SU-DHL-6 (cell line): ENCODE results near the gene BMAL2.

Experiments used
- H2AFZ ChIP-seq: fragments of 200-600 bp; sonication (generic); 2 replicates; pipeline ENCODE4 v1.6.1; 2014; ENCODE audit warnings: low read depth, mild to moderate bottlenecking, moderate library complexity, mixed read lengths, antibody characterized with exemption, low read length; ENCODE audit not compliant: severe bottlenecking
- H3F3A ChIP-seq: fragments of 200-600 bp; shearing (Covaris generic); 2 replicates; pipeline ENCODE4 v1.6.0; 2016; ENCODE audit warnings: antibody characterized with exemption, mild to moderate bottlenecking; ENCODE audit not compliant: insufficient read depth
- H3K27ac ChIP-seq: fragments of 200-600 bp; sonication (generic); 2 replicates; pipeline ENCODE4 v1.5.1; 2016; ENCODE audit warnings: low read depth, mild to moderate bottlenecking, low read length, moderate library complexity, mixed read lengths
- H3K27me3 ChIP-seq: fragments of 200-600 bp; sonication (generic), shearing (Covaris generic); 2 replicates; pipeline ENCODE4 v1.6.0; 2014; ENCODE audit warnings: mild to moderate bottlenecking, low read length
- H3K36me3 ChIP-seq: fragments of 200-600 bp; sonication (generic); 2 replicates; pipeline ENCODE4 v1.6.1; 2014; ENCODE audit warnings: mild to moderate bottlenecking, low read length, mixed read lengths
- H3K4me2 ChIP-seq: fragments of 300-600, 200-600 bp; shearing (Covaris generic), sonication (generic); 2 replicates; pipeline ENCODE4 v1.6.0; 2014; ENCODE audit warnings: low read length, low read depth, mild to moderate bottlenecking; ENCODE audit not compliant: poor library complexity, severe bottlenecking
- H3K4me3 ChIP-seq: fragments of 200-600 bp; sonication (generic); 2 replicates; pipeline ENCODE4 v1.5.1; 2014; ENCODE audit warnings: antibody characterized with exemption, low read length, mild to moderate bottlenecking, mixed read lengths; ENCODE audit not compliant: insufficient read depth, poor library complexity, severe bottlenecking
- H3K79me2 ChIP-seq: fragments of 200-600 bp; sonication (generic); 2 replicates; pipeline ENCODE4 v1.6.1; 2014; ENCODE audit warnings: mild to moderate bottlenecking, low read length, moderate library complexity; ENCODE audit not compliant: insufficient read depth
- H3K9ac ChIP-seq: fragments of 200-600 bp; sonication (generic); 2 replicates; pipeline ENCODE4 v1.7.0; 2014; ENCODE audit warnings: mild to moderate bottlenecking, low read length
- H3K9me2 ChIP-seq: fragments of 200-600 bp; sonication (generic); replicated peaks from 2 replicates; pipeline ENCODE4 v1.6.1; 2014; ENCODE audit warnings: low read length; ENCODE audit not compliant: insufficient read depth
- H3K9me3 ChIP-seq: fragments of 200-600 bp; sonication (generic); 2 replicates; pipeline ENCODE4 v1.6.1; 2014; ENCODE audit warnings: low read length, mixed read lengths; ENCODE audit not compliant: insufficient read depth
- H4K20me1 ChIP-seq: fragments of 200-600 bp; sonication (generic); 2 replicates; pipeline ENCODE4 v1.6.1; 2014; ENCODE audit warnings: low read depth, mild to moderate bottlenecking, antibody characterized with exemption, low read length, moderate library complexity, mixed read lengths
- EZH2phosphoT487 ChIP-seq: fragments of 200-600 bp; sonication (generic), shearing (Covaris generic); conservative IDR thresholded peaks from 2 replicates; pipeline ENCODE4 v1.6.1; 2018; ENCODE audit warnings: mild to moderate bottlenecking, antibody characterized with exemption, low read length, moderate library complexity, mixed read lengths
- TF ChIP-seq, protein P1 (sequence below): fragments of 200-600 bp; sonication (generic); IDR thresholded peaks from one replicate; pipeline ENCODE4 v1.5.1; 2017; ENCODE audit warnings: antibody characterized with exemption, mild to moderate bottlenecking, low read length, moderate library complexity; ENCODE audit not compliant: insufficient read depth, poor library complexity, severe bottlenecking

The BMAL2 gene

DNA sequence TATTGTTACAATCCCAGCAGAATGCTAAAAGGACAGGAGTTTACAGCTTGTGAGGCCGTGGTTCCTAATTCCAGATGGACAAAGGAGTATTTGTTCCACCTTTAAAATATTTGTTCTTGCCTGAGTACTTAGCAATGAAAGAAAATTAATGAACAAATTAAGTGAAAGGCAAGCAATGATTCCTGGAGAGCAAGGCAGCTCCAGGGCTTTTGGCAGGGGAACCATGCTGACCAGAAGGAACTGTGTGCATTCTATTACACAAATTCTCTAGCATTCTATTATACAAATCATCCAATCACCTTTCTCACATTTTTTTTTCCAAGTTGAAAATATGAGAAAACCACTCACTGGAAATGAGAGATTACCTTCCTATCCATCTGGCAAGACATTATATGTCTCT, 1.8 kb upstream of the BMAL2 start:
- H3K4me3 ChIP-seq = no peak overlapping the region
- no peak overlapping the region for H3K4me2 ChIP-seq
- no peaks in the 10 kb centered on the region for H3K27me3 ChIP-seq

DNA sequence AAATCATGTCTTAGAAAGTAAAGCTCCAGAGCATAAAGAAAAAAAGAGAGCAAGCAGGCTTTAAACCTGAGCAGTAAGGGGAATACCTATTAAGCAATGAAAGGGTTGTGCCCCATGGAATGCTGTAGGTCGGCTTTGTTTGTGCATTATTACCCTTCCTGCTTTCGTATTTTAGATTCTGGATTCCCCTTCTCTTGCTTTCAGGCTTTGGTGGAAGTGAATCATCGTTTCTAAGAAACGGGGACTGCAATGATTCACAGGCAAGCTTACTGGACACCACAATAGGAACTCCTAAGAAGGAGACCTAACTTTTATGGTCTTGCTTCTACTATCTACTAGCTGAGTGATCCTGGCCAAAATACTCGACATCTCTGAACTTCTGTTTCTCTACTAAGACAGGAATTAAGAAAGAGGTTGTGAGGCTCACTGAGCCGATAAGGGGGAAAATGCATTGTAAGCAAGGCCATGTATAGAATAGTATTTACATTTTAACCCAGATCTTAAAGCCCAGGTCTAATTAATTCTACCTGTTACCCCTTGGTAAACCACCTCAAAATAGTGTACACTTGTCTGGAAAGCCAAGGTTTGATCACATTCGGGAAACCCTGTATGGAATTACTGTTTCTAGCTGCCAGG, 1.2 kb upstream of the BMAL2 start:
- H3F3A ChIP-seq = peaks cover 6% of the 10 kb centered on the region; the same call in 1 of the 2 replicates
- TF ChIP-seq, protein P1, sequence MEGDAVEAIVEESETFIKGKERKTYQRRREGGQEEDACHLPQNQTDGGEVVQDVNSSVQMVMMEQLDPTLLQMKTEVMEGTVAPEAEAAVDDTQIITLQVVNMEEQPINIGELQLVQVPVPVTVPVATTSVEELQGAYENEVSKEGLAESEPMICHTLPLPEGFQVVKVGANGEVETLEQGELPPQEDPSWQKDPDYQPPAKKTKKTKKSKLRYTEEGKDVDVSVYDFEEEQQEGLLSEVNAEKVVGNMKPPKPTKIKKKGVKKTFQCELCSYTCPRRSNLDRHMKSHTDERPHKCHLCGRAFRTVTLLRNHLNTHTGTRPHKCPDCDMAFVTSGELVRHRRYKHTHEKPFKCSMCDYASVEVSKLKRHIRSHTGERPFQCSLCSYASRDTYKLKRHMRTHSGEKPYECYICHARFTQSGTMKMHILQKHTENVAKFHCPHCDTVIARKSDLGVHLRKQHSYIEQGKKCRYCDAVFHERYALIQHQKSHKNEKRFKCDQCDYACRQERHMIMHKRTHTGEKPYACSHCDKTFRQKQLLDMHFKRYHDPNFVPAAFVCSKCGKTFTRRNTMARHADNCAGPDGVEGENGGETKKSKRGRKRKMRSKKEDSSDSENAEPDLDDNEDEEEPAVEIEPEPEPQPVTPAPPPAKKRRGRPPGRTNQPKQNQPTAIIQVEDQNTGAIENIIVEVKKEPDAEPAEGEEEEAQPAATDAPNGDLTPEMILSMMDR = no peak
- TF ChIP-seq EZH2phosphoT487 = no peak
- no peak overlapping the region for H3K27ac ChIP-seq
- no peaks in the 10 kb centered on the region for H3K36me3 ChIP-seq
- H3K79me2 ChIP-seq = no peaks in the 10 kb centered on the region
- H3K4me3 ChIP-seq = no peak overlapping the region
- H4K20me1 ChIP-seq = no peaks in the 10 kb centered on the region
- no peak overlapping the region for H3K4me2 ChIP-seq
- no peaks in the 10 kb centered on the region for H3K9me2 ChIP-seq
- no peak overlapping the region for H3K9ac ChIP-seq
- no peaks in the 10 kb centered on the region for H3K9me3 ChIP-seq
- H2AFZ ChIP-seq = no peak overlapping the region
- H3K27me3 ChIP-seq = no peaks in the 10 kb centered on the region

More for the DNA sequence above, 1.8 kb upstream of the BMAL2 start:
- Histone ChIP-seq H3K9me2 (no peaks in the 10 kb centered on the region), H2AFZ (no peak overlapping the region), H3K36me3 (no peaks in the 10 kb centered on the region), H3K27ac (no peak overlapping the region), H3F3A (peaks cover 6% of the 10 kb centered on the region; the same call in 1 of the 2 replicates), H4K20me1 (no peaks in the 10 kb centered on the region), H3K9me3 (no peaks in the 10 kb centered on the region), H3K9ac (no peak overlapping the region), H3K79me2 (no peaks in the 10 kb centered on the region)
- TF ChIP-seq, protein P1 = no peak
- no peak for TF ChIP-seq EZH2phosphoT487

DNA sequence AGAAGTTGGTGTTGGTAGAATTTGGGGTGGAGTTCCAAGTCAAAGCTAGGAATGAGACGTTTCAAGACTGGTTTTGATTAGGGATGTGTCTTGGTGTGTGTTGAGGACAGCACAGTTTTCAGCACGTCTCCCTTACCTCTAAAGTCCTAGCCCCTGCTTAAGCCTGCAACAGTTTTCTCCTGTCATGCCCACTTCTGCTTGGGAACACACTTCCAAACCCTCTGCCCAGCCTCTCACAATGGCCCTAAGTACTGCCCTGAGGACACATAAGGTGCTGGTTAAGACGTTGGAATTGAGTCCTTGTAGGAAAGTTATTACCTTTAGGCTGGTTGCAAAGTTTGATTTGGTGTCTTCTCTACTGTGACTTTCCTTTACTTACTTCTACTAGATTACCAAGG, 710 bp upstream of the BMAL2 start:
- TF ChIP-seq EZH2phosphoT487 = no peak
- TF ChIP-seq, protein P1 = no peak
- Histone ChIP-seq H2AFZ (peak overlapping the region; percentile 89), H3K27ac (no peak overlapping the region)

More for the DNA sequence above, 710 bp upstream of the BMAL2 start:
- peaks cover 6% of the 10 kb centered on the region; the same call in 1 of the 2 replicates for H3F3A ChIP-seq
- H4K20me1 ChIP-seq = no peaks in the 10 kb centered on the region
- H3K9ac ChIP-seq = peak overlapping the region; percentile 69
- H3K4me3 ChIP-seq = no peak overlapping the region
- H3K9me3 ChIP-seq = no peaks in the 10 kb centered on the region
- H3K9me2 ChIP-seq = no peaks in the 10 kb centered on the region
- H3K36me3 ChIP-seq = no peaks in the 10 kb centered on the region
- peak overlapping the region; percentile 76 for H3K4me2 ChIP-seq
- H3K27me3 ChIP-seq = no peaks in the 10 kb centered on the region
- H3K79me2 ChIP-seq = no peaks in the 10 kb centered on the region
